ENCODE data around the gene PKHD1.

PKHD1 gene

GRCh38 chr6:52049252-52050050 lies 38.0 kb downstream of the PKHD1 start:
- H3K4me3 ChIP-seq (ENCODE audit: low read depth, low read length) = no peak overlapping the region

- no peak overlapping the region for H3K4me3 ChIP-seq (ENCODE audit: low read depth, low read length)
Observed at GRCh38 chr6:52046456-52046855, 41.0 kb downstream of the PKHD1 start.

- H3K4me3 ChIP-seq (ENCODE audit: low read depth, low read length) = no peak overlapping the region
Observed at GRCh38 chr6:52045481-52045880, 41.9 kb downstream of the PKHD1 start.

GRCh38 chr6:52045033-52045432 lies 42.4 kb downstream of the PKHD1 start:
- H3K4me3 ChIP-seq (ENCODE audit: low read depth, low read length) = no peak overlapping the region

GRCh38 chr6:52042141-52042885 lies 45.1 kb downstream of the PKHD1 start:
- no peak overlapping the region for H3K4me3 ChIP-seq (ENCODE audit: low read depth, low read length)

GRCh38 chr6:52041134-52041533 lies 46.3 kb downstream of the PKHD1 start:
- no peak overlapping the region for H3K4me3 ChIP-seq (ENCODE audit: low read depth, low read length)

- no peak overlapping the region for H3K4me3 ChIP-seq (ENCODE audit: low read depth, low read length)
Observed at GRCh38 chr6:52027699-52028098, 59.7 kb downstream of the PKHD1 start.

GRCh38 chr6:52024451-52025068 lies 62.9 kb downstream of the PKHD1 start:
- no peak overlapping the region for H3K4me3 ChIP-seq (ENCODE audit: low read depth, low read length)

- no peak overlapping the region for H3K4me3 ChIP-seq (ENCODE audit: low read depth, low read length)
Observed at GRCh38 chr6:52022675-52023074, 64.7 kb downstream of the PKHD1 start.

- no peak overlapping the region for H3K4me3 ChIP-seq (ENCODE audit: low read depth, low read length)
Observed at GRCh38 chr6:52020945-52021570, 66.4 kb downstream of the PKHD1 start.

- no peak overlapping the region for H3K4me3 ChIP-seq (ENCODE audit: low read depth, low read length)
Observed at GRCh38 chr6:52019881-52020280, 67.5 kb downstream of the PKHD1 start.

GRCh38 chr6:52019092-52019491 lies 68.3 kb downstream of the PKHD1 start:
- no peak overlapping the region for H3K4me3 ChIP-seq (ENCODE audit: low read depth, low read length)

GRCh38 chr6:52016915-52017748 lies 70.3 kb downstream of the PKHD1 start:
- no peak overlapping the region for H3K4me3 ChIP-seq (ENCODE audit: low read depth, low read length)

- H3K4me3 ChIP-seq (ENCODE audit: low read depth, low read length) = no peak overlapping the region
Observed at GRCh38 chr6:52015953-52016352, 71.5 kb downstream of the PKHD1 start.

GRCh38 chr6:52014391-52014790 lies 73.0 kb downstream of the PKHD1 start:
- no peak overlapping the region for H3K4me3 ChIP-seq (ENCODE audit: low read depth, low read length)

- H3K4me3 ChIP-seq (ENCODE audit: low read depth, low read length) = no peak overlapping the region
Observed at GRCh38 chr6:52013035-52013434, 74.4 kb downstream of the PKHD1 start.

- H3K4me3 ChIP-seq (ENCODE audit: low read depth, low read length) = no peak overlapping the region
Observed at GRCh38 chr6:52012582-52012981, 74.8 kb downstream of the PKHD1 start.

- no peak overlapping the region for H3K4me3 ChIP-seq (ENCODE audit: low read depth, low read length)
Observed at GRCh38 chr6:52010806-52011205, 76.6 kb downstream of the PKHD1 start.

- H3K4me3 ChIP-seq (ENCODE audit: low read depth, low read length) = no peak overlapping the region
Observed at GRCh38 chr6:52010145-52010544, 77.3 kb downstream of the PKHD1 start.

- H3K4me3 ChIP-seq (ENCODE audit: low read depth, low read length) = no peak overlapping the region
Observed at GRCh38 chr6:52009466-52010140, 77.8 kb downstream of the PKHD1 start.
